ENCODE measurements around the gene COTL1. TPM values are rescaled to one million over a fixed set of nuclear protein-coding genes. Genes with fewer than 3 reads are reported as not detected.

Gene COTL1
- polyA plus RNA-seq, 1 of the 3 experiments (the other 2 are of a cell fraction), result 91.6 TPM

- TF ChIP-seq MAX (IDR thresholded peaks at IDR 0.05; ENCODE audit: low read depth) (no peak), NRF1 (IDR thresholded peaks at IDR 0.05; ENCODE audit: low read depth, low read length) (no peak), RFX5 (IDR thresholded peaks at IDR 0.05; ENCODE audit: low read length) (no peak), RXRA (IDR thresholded peaks at IDR 0.05; ENCODE audit: borderline replicate concordance, low read depth) (no peak), TAF1 (IDR thresholded peaks at IDR 0.05; ENCODE audit: borderline replicate concordance, low read depth, low read length) (no peak), CTCF (IDR thresholded peaks at IDR 0.05) (no peak)
These were observed 45.8 kb downstream of the COTL1 start (continued) for GRCh38 chr16:84572096-84572495.

- no peak for DNase-seq
- CTCF ChIA-PET, result interaction anchor here (0.6 to 1.0 kb wide), 2 partner anchors 8 to 39 kb away, joined by 3 read pairs; no protein-coding TSS in a partner anchor
- Histone ChIP-seq H2AFZ (ENCODE audit: low read depth) (no peak overlapping the region), H3K27me3 (ENCODE audit: insufficient read depth) (no peaks in the 10 kb centered on the region), H4K20me1 (ENCODE audit: insufficient read depth) (no peaks in the 10 kb centered on the region; the same call in none of the 2 replicates), H3K36me3 (replicated peaks in 1 of 2; ENCODE audit: control insufficient read depth in 1 of 2, insufficient read depth in 2 of 2, low read length in 1 of 2) (peaks cover 0 to 28% of the 10 kb centered on the region in 2 experiments), H3K4me2 (no peak overlapping the region), H3K4me1 (ENCODE audit: control insufficient read depth in 1 of 2, insufficient read depth in 2 of 2, low read depth in 1 of 2, low read length in 1 of 2) (no peaks in the 10 kb centered on the region), H3F3A (replicated peaks; ENCODE audit: insufficient read depth) (peaks cover 17% of the 10 kb centered on the region), H3K4me3 (ENCODE audit: low read depth in 2 of 2, low read length in 1 of 2) (no peak overlapping the region), H3K79me2 (ENCODE audit: insufficient read depth) (peaks cover 63% of the 10 kb centered on the region), H3K9me2 (no peaks in the 10 kb centered on the region), H3K9me3 (peaks cover 5% of the 10 kb centered on the region; the same call in 1 of the 2 replicates), H3K9ac (no peak overlapping the region), H3K27ac (ENCODE audit: low read depth in 2 of 2, low read length in 1 of 2) (no peak overlapping the region)
- POLR2A ChIA-PET, result no interaction called here
- TF ChIP-seq EP300 (IDR thresholded peaks at IDR 0.05; ENCODE audit: borderline replicate concordance in 1 of 2, low read depth in 1 of 2, low read length in 1 of 2), result no peak
- TF ChIP-seq GABPA (IDR thresholded peaks at IDR 0.05; ENCODE audit: low read depth), result no peak
- TF ChIP-seq NFIC (IDR thresholded peaks at IDR 0.05; ENCODE audit: borderline replicate concordance), result no peak
- TF ChIP-seq ZBTB33 (IDR thresholded peaks at IDR 0.05; ENCODE audit: borderline replicate concordance, low read depth), result no peak
- no peak for TF ChIP-seq SIN3A (IDR thresholded peaks at IDR 0.05; ENCODE audit: borderline replicate concordance, low read depth, low read length)
- no peak for TF ChIP-seq EZH2phosphoT487 (IDR thresholded peaks at IDR 0.05; ENCODE audit: borderline replicate concordance, low read depth)
- TF ChIP-seq TAF1 (IDR thresholded peaks at IDR 0.05; ENCODE audit: borderline replicate concordance, low read depth, low read length), result no peak
- no peak for TF ChIP-seq MXI1 (IDR thresholded peaks at IDR 0.05; ENCODE audit: low read depth, low read length)
- no peak for TF ChIP-seq CTCF (IDR thresholded peaks at IDR 0.05)
- TF ChIP-seq PBX3 (IDR thresholded peaks at IDR 0.05), result no peak
- 85% methylated on average over 7 of the region's 13 CpGs for WGBS (ENCODE audit: low lambda C conversion rate)
These were observed 46.4 kb downstream of the COTL1 start for GRCh38 chr16:84571506-84571905.

Data from SK-N-SH (cell line).